Measurements from ENCODE around the gene FNIP1. TPM values are rescaled to one million over a fixed set of nuclear protein-coding genes. Genes with fewer than 3 reads are reported as not detected.
A peak's percentile ranks its signal among the peaks of the same experiment; 100 is the strongest.

FNIP1 gene
- total and polyA plus RNA-seq, 9 of the 15 experiments (the other 6 are each of a cell fraction or from before 2014, with no cell fraction given) = 5.0 to 32.8 (median 18.4) TPM

DNA sequence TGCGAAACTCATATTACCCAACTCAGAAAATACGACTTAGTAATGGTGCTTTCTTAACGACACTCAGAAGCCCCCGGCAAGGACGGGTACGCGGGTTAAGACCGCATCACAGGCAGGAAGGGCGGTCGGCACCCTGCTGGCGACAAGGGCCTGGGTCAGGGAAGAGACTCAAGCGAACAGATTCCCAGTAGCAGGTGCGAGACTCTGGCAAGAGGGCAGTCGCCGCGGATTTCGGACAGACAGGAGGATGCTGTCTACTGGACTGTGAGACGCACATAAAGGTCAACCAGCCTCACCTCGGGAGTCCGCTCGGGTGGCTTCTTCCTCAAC lies 162.2 kb downstream of the FNIP1 start (continued):
- TF ChIP-seq SRF (CRISPR knock-in tag; IDR thresholded peaks at IDR 0.05) = 0 out of 4 replicates have a peak, but pooled peaks of 1 of the 2 experiments have one; percentile 22
- TF ChIP-seq POU5F1 (IDR thresholded peaks at IDR 0.05; ENCODE audit: borderline replicate concordance, low read depth, low read length, partially characterized antibody) = no peak
- TF ChIP-seq MAZ (CRISPR knock-in tag; conservative IDR thresholded peaks at IDR 0.05 in 1 of 2, IDR thresholded peaks at IDR 0.05 in 1 of 2) = no peak
- TF ChIP-seq CTBP1 (IDR thresholded peaks at IDR 0.05; ENCODE audit: borderline replicate concordance) = 0 out of 2 replicates have a peak, but pooled peaks have one; percentile 30
- TF ChIP-seq ZNF282 (CRISPR knock-in tag; IDR thresholded peaks at IDR 0.05) = no peak
- no peak for TF ChIP-seq HNRNPK (IDR thresholded peaks at IDR 0.05; ENCODE audit: low read depth, low read length, poor library complexity, severe bottlenecking)
- TF ChIP-seq HDAC6 (IDR thresholded peaks at IDR 0.05; ENCODE audit: low read depth, low read length) = no peak
- TF ChIP-seq KAT7 (CRISPR knock-in tag; IDR thresholded peaks at IDR 0.05; ENCODE audit: borderline replicate concordance) = 0 out of 2 replicates have a peak, but pooled peaks have one; percentile 12
- TF ChIP-seq PHF21A (IDR thresholded peaks at IDR 0.05; ENCODE audit: borderline replicate concordance, low read depth) = peak; percentile 74; the same call in 1 of the 2 replicates
- TF ChIP-seq SIRT6 (IDR thresholded peaks at IDR 0.05; ENCODE audit: low read depth, low read length) = no peak
- no peak for TF ChIP-seq CXXC5 (CRISPR knock-in tag; IDR thresholded peaks at IDR 0.05)
- TF ChIP-seq, protein P1, sequence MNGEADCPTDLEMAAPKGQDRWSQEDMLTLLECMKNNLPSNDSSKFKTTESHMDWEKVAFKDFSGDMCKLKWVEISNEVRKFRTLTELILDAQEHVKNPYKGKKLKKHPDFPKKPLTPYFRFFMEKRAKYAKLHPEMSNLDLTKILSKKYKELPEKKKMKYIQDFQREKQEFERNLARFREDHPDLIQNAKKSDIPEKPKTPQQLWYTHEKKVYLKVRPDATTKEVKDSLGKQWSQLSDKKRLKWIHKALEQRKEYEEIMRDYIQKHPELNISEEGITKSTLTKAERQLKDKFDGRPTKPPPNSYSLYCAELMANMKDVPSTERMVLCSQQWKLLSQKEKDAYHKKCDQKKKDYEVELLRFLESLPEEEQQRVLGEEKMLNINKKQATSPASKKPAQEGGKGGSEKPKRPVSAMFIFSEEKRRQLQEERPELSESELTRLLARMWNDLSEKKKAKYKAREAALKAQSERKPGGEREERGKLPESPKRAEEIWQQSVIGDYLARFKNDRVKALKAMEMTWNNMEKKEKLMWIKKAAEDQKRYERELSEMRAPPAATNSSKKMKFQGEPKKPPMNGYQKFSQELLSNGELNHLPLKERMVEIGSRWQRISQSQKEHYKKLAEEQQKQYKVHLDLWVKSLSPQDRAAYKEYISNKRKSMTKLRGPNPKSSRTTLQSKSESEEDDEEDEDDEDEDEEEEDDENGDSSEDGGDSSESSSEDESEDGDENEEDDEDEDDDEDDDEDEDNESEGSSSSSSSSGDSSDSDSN (IDR thresholded peaks at IDR 0.05; ENCODE audit: borderline replicate concordance in 1 of 2, low read depth in 2 of 2, low read length in 2 of 2) = peak in 1 of 2 experiments; percentile 82; a peak in 2 of 4 replicates
- peak in 1 of 2 experiments; percentile 6; a peak in 1 of 4 replicates for TF ChIP-seq RCOR1 (IDR thresholded peaks at IDR 0.05; ENCODE audit: borderline replicate concordance in 1 of 2, low read depth in 2 of 2, low read length in 2 of 2)
- TF ChIP-seq ERF (CRISPR knock-in tag; IDR thresholded peaks at IDR 0.05) = no peak
- peak; percentile 26 for TF ChIP-seq ZNF146 (CRISPR knock-in tag; IDR thresholded peaks at IDR 0.05; ENCODE audit: unreplicated experiment)
- 0 out of 2 replicates have a peak, but pooled peaks have one; percentile 1 for TF ChIP-seq SOX6 (IDR thresholded peaks at IDR 0.05)
- TF ChIP-seq, protein P2, sequence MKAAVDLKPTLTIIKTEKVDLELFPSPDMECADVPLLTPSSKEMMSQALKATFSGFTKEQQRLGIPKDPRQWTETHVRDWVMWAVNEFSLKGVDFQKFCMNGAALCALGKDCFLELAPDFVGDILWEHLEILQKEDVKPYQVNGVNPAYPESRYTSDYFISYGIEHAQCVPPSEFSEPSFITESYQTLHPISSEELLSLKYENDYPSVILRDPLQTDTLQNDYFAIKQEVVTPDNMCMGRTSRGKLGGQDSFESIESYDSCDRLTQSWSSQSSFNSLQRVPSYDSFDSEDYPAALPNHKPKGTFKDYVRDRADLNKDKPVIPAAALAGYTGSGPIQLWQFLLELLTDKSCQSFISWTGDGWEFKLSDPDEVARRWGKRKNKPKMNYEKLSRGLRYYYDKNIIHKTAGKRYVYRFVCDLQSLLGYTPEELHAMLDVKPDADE (conservative IDR thresholded peaks at IDR 0.05; ENCODE audit: control insufficient read depth, low read depth, low read length) = peak; percentile 58; the same call in 1 of the 2 replicates
- TF ChIP-seq, protein P3, sequence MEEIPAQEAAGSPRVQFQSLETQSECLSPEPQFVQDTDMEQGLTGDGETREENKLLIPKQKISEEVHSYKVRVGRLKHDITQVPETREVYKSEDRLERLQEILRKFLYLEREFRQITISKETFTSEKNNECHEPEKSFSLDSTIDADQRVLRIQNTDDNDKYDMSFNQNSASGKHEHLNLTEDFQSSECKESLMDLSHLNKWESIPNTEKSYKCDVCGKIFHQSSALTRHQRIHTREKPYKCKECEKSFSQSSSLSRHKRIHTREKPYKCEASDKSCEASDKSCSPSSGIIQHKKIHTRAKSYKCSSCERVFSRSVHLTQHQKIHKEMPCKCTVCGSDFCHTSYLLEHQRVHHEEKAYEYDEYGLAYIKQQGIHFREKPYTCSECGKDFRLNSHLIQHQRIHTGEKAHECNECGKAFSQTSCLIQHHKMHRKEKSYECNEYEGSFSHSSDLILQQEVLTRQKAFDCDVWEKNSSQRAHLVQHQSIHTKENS (CRISPR knock-in tag; IDR thresholded peaks at IDR 0.05) = no peak
- no peak for TF ChIP-seq NR4A1 (CRISPR knock-in tag; IDR thresholded peaks at IDR 0.05)
- TF ChIP-seq NR4A1 (tag; IDR thresholded peaks at IDR 0.05) = 0 out of 2 replicates have a peak, but pooled peaks have one; percentile 31

All from K562 (cell line).